Immature natural killer cell (primary cell): ENCODE data around the gene WDR53. TPM values are rescaled to one million over a fixed set of nuclear protein-coding genes. Genes with fewer than 3 reads are reported as not detected.
A peak's percentile ranks its signal among the peaks of the same experiment; 100 is the strongest.
"Not testable (repeated sequence)": the region's sequence is repeated elsewhere in the genome, so short reads cannot be mapped to it uniquely, and the experiment has no call there.

Experiments used
- DNase-seq, 3 donors: peaks; one replicate each; pipeline ENCODE4 v3.0.0; 2022; ENCODE audit warnings: mixed read lengths in 1 of 3
- H3K27ac Mint-ChIP-seq, 6 donors: one replicate each; pipeline ENCODE4 v1.8.0; 2020; ENCODE audit warnings: mixed read lengths in 6 of 6, mild to moderate bottlenecking in 5 of 6, inconsistent platforms in 4 of 6, moderate library complexity in 3 of 6
- H3K27me3 Mint-ChIP-seq, 3 donors: one replicate each; pipeline ENCODE4 v1.8.0; 2020 to 2021; ENCODE audit warnings: low read depth in 3 of 3, mild to moderate bottlenecking in 3 of 3, mixed read lengths in 3 of 3, moderate library complexity in 3 of 3, inconsistent platforms in 1 of 3
- H3K36me3 Mint-ChIP-seq, 3 donors: one replicate each; pipeline ENCODE4 v1.8.0; 2020; ENCODE audit warnings: mixed read lengths in 3 of 3, inconsistent platforms in 2 of 3, mild to moderate bottlenecking in 2 of 3
- H3K4me1 Mint-ChIP-seq, 2 donors: one replicate each; pipeline ENCODE4 v1.8.0; 2020; ENCODE audit warnings: inconsistent platforms in 2 of 2, mild to moderate bottlenecking in 2 of 2, mixed read lengths in 2 of 2, moderate library complexity in 1 of 2
- H3K4me3 Mint-ChIP-seq, 5 donors: one replicate each; pipeline ENCODE4 v1.8.0; 2020; ENCODE audit warnings: mild to moderate bottlenecking in 5 of 5, mixed read lengths in 5 of 5, inconsistent platforms in 3 of 5, moderate library complexity in 3 of 5
- H3K9me3 Mint-ChIP-seq, 6 donors: one replicate each; pipeline ENCODE4 v1.8.0; 2020; ENCODE audit warnings: mild to moderate bottlenecking in 6 of 6, mixed read lengths in 6 of 6, inconsistent platforms in 4 of 6, moderate library complexity in 3 of 6
- polyA plus RNA-seq, 3 donors: library from polyadenylated mRNA; unstranded; fragments of 300-500 nt; fragmentation: Illumina TruSeq; gene quantifications; one replicate each; pipeline ENCODE4 v1.2.3, GENCODE V29; 2021

The WDR53 gene
- 10 to 100 TPM; 11.2 to 28.6 (median 14.8) TPM for polyA plus RNA-seq

DNA sequence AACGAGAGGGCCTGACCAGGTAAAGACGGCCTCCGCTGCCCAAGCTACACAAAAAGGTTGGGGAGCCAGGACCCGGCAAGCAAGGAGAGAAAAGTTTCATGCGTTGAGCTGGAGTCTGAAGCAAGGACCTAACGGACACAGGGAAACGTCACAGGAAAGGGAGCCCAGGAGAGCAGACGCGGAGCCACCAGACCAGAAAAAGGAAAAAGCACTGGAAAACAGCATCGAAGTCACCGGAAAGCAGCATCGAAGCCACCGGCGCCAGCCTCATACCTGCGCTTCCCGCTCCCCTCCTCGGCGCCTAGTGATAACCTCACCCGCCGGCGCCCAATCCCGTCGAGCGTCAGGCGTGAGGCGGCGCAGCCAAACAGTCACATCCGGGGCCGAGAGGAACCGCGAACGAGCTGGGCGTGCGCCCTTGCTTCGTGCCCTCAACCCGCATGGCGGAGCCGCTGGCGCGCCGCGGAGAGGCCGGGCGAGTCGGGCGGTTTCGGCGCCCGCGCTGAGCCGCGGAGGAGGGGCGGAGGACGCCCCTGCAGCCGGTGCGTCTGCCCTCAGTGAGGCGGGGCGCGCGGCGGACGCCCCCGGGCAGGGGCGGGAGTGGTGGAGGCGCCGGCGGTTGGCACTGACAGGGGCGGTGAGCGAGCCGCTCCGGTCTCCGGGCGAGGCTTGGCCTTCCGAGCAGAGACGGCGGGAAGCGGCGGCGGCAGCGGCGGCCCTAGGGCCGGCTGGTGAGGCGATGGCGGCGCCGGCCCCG lies at the start of gene WDR53, which contains the start of gene FBXO45:
TSS of gene WDR53 (minus strand) at position 309 of the 757 bp plus-strand sequence. CDS start 7,079 bp downstream, outside the sequence.
TSS of gene FBXO45 (plus strand) at position 415 of the 757 bp plus-strand sequence. CDS start at position 740, 325 bp downstream.
- Mint-ChIP-seq H3K9me3 (no peaks in the 10 kb centered on the region), H3K27me3 (peaks cover 2 to 8% (median 3%) of the 10 kb centered on the region in 3 donors), H3K4me1 (peaks cover 31 to 41% of the 10 kb centered on the region in 2 donors), H3K4me3 (peak within 1 kb of the TSS; percentile 95 to 98 (median 96)), H3K27ac (peak within 1 kb of the TSS; percentile 90 to 98 (median 98)), H3K36me3 (no peaks in the 10 kb centered on the region)
- peak; percentile 95 to 96 (median 95) for DNase-seq

DNA sequence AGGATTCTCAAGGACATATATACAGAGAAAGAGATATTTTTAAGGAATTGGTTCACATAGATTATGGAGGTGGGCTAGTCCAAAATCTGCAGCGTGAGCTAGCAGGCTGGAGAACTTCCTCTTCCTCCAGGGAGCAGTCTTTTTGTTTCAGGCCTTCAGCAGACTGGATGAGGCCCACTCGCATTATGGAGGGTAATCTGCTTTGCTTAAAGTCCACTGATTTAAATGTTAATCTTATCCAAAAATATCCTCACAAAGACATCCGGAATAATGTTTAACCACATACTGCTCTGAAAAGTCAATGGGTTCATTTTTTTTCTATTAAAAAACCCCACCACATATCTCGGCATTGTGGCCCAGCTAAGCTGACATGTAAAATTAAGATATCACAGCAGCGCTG lies 48.9 kb upstream of the WDR53 start:
- H3K4me1 Mint-ChIP-seq, result peaks cover 24 to 37% of the 10 kb centered on the region in 2 donors
- H3K27me3 Mint-ChIP-seq, result peaks cover 2 to 3% (median 2%) of the 10 kb centered on the region in 3 donors
- DNase-seq, result no peak
- no peak overlapping the region for H3K4me3 Mint-ChIP-seq
- no peaks in the 10 kb centered on the region for H3K9me3 Mint-ChIP-seq
- H3K27ac Mint-ChIP-seq, result no peak overlapping the region
- no peaks in the 10 kb centered on the region for H3K36me3 Mint-ChIP-seq

DNA sequence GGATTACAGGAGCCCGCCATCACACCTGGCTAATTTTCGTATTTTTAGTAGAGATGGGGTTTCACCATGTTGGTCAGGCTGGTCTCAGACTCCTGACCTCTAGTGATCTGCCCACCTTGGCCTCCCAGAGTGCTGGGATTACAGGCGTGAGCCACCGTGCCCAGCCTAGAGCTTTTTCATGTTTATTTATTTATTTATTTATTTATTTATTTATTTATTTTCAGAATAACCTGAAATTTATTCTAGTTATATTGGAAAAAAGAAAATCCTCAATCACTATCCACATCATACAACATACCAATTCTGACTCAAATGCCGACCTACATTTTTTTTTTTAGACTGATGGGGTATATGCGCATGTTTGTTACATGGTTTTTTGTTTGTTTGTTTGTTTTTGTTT lies 46.9 kb upstream of the WDR53 start:
- not testable (repeated sequence) for DNase-seq, H3K27me3 Mint-ChIP-seq, H3K9me3 Mint-ChIP-seq, H3K27ac Mint-ChIP-seq, H3K4me3 Mint-ChIP-seq, H3K36me3 Mint-ChIP-seq
- peaks cover 38 to 51% of the 10 kb centered on the region in 2 donors for H3K4me1 Mint-ChIP-seq

DNA sequence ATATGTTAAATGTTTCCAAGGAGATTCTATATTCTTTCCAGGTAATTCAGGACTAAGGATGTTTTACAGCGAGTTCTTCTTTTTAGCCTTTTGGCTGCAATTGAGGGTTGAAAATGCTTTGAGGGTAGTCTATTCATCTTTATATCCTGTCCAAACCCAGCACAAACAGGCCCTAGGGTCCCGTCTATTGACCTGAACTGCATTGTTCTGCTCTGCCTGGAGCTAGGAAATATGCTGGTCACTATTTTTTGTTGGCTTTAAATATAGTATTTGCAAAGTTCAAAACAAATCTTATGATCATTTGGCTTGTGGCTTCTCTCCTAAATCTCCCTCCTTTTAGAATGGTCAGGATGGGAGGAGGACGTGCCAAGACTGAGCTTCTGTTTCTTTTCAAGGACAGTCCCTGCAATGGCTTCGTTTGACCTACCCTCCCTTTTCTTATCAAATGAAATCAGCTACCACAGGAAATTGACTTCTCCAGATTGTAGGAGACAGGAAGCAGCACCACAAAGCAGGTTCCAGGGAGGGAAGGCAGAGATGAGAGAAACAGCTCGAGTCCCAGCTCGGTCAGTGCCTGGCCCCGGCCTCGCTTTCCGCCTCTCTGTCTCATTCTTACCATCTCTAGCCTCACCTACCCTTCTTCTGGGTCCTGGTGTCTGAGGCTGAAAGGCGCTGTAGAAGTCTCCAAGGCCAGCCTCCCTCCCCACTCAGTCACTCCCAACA lies 43.6 kb upstream of the WDR53 start:
- Mint-ChIP-seq H3K27me3 (peaks cover 2 to 4% (median 3%) of the 10 kb centered on the region in 3 donors), H3K4me3 (peak overlapping the region; percentile 41 to 78 (median 65)), H3K36me3 (no peaks in the 10 kb centered on the region), H3K27ac (peak overlapping the region; percentile 43 to 85 (median 74)), H3K9me3 (no peaks in the 10 kb centered on the region), H3K4me1 (peaks cover 46 to 58% of the 10 kb centered on the region in 2 donors)
- no peak for DNase-seq

DNA sequence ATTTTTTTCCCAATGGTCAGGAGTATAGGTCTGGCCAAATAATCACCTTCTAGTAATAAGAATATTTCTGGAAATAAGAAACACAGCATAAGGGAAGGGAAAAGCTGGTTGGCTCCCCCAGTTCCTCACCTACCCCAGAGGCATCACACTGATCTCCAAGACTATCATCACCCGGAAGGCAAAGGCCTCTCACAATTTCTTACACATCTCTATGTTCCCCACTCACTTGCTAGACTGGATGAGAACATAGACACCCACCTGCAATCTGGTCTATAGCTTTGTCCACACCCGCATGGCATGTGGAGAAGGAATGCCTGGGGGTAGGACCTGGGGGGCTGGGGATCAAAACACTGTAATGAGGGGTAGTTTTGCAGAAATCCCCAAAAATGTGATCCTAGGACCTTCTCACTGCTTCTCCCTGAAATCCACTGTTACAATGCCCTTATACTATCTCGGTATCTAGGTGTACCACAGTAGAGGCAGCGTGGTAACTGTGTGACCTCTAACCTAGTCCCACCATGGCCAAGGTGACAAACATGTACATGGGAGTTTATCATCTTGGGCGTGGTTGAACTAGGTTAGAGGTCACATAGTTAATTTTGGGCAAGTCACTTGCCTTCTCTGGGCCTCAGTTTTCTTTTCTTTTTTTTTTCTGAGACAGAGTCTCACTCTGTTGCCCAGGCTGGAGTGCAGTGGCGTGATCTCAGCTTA lies 41.6 kb upstream of the WDR53 start:
- peak; percentile 49 to 70 (median 52) for DNase-seq
- H3K9me3 Mint-ChIP-seq, result no peaks in the 10 kb centered on the region
- peaks cover 2 to 4% (median 3%) of the 10 kb centered on the region in 3 donors for H3K27me3 Mint-ChIP-seq
- H3K4me1 Mint-ChIP-seq, result peaks cover 46 to 58% of the 10 kb centered on the region in 2 donors
- H3K4me3 Mint-ChIP-seq, result peak overlapping the region; percentile 58 to 79 (median 74)
- H3K27ac Mint-ChIP-seq, result peak overlapping the region; percentile 77 to 95 (median 92)
- no peaks in the 10 kb centered on the region for H3K36me3 Mint-ChIP-seq

GRCh38 chr3:196609343-196609775 lies 41.0 kb upstream of the WDR53 start:
- Mint-ChIP-seq H3K4me3 (peak overlapping the region; percentile 58 to 79 (median 74)), H3K9me3 (no peaks in the 10 kb centered on the region), H3K27ac (peak overlapping the region; percentile 77 to 95 (median 92)), H3K27me3 (peaks cover 2 to 4% (median 3%) of the 10 kb centered on the region in 3 donors), H3K36me3 (no peaks in the 10 kb centered on the region), H3K4me1 (peaks cover 46 to 58% of the 10 kb centered on the region in 2 donors)
- peak; percentile 86 to 89 (median 87) for DNase-seq

GRCh38 chr3:196608693-196609092 lies 40.3 kb upstream of the WDR53 start:
- no peak for DNase-seq
- Mint-ChIP-seq H3K27ac (peak overlapping the region in 3 of 6 donors; percentile 45 to 83 (median 53)), H3K4me1 (peaks cover 42 to 53% of the 10 kb centered on the region in 2 donors), H3K4me3 (peak overlapping the region in 1 of 5 donors; percentile 38), H3K36me3 (no peaks in the 10 kb centered on the region), H3K9me3 (no peaks in the 10 kb centered on the region), H3K27me3 (peaks cover 1 to 2% (median 2%) of the 10 kb centered on the region in 3 donors)

DNA sequence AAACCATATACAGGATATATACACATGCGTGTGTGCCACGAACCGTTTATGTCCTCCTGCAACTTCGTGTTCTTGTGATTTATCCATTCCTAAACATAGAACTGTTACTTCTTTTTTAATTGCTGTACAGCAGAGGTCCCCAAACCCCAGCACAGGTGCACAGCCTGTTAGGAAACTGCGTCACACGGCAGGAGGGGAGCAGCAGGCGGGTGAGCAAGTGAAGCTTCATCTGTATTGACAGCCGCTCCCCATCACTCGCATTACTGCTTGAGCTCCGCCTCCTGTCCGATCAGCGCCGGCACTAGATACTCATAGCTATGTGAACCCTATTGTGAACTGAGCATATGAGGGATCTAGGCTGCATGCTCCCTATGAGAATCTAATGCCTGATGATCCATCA lies 36.2 kb upstream of the WDR53 start:
- Mint-ChIP-seq H3K27ac (no peak overlapping the region), H3K4me3 (no peak overlapping the region), H3K36me3 (no peaks in the 10 kb centered on the region), H3K9me3 (no peaks in the 10 kb centered on the region), H3K27me3 (peaks cover 0 to 1% (median 0%) of the 10 kb centered on the region in 3 donors), H3K4me1 (peaks cover 5 to 11% of the 10 kb centered on the region in 2 donors)
- no peak for DNase-seq

GRCh38 chr3:196603683-196604082 lies 35.3 kb upstream of the WDR53 start:
- H3K27me3 Mint-ChIP-seq, result no peaks in the 10 kb centered on the region
- DNase-seq, result no peak
- no peak overlapping the region for H3K27ac Mint-ChIP-seq
- H3K36me3 Mint-ChIP-seq, result no peaks in the 10 kb centered on the region
- peaks cover 0 to 4% of the 10 kb centered on the region in 2 donors for H3K4me1 Mint-ChIP-seq
- no peaks in the 10 kb centered on the region for H3K9me3 Mint-ChIP-seq
- no peak overlapping the region for H3K4me3 Mint-ChIP-seq

DNA sequence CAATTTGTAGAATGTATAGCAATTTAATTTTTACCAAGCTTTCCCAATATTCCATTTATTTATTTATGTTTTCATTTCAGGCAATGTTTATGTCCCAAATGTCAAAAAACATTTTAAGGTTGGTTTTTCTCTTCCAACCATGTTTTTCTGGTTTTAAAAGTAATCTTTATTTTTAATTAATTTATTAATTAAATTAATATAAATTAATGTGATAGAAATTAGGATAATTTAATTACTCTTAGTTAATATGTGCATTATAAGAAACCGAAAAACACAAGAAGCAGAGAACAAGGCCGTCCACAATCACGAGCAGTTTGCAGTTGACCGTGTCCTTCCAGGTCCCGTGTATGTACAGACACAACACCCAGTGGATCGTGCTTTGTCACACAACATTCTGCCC lies 34.3 kb upstream of the WDR53 start:
- Mint-ChIP-seq H3K36me3 (no peaks in the 10 kb centered on the region), H3K4me1 (peaks cover 8 to 11% of the 10 kb centered on the region in 2 donors), H3K4me3 (no peak overlapping the region), H3K9me3 (no peaks in the 10 kb centered on the region), H3K27me3 (peaks cover 0 to 6% (median 0%) of the 10 kb centered on the region in 3 donors), H3K27ac (no peak overlapping the region)
- no peak for DNase-seq

- Mint-ChIP-seq H3K4me1 (peaks cover 8 to 12% of the 10 kb centered on the region in 2 donors), H3K27ac (no peak overlapping the region), H3K36me3 (no peaks in the 10 kb centered on the region), H3K27me3 (peaks cover 1 to 6% (median 2%) of the 10 kb centered on the region in 3 donors), H3K9me3 (no peaks in the 10 kb centered on the region), H3K4me3 (no peak overlapping the region)
- DNase-seq, result no peak
These were observed 32.0 kb upstream of the WDR53 start for GRCh38 chr3:196600359-196600758.

GRCh38 chr3:196599734-196600128 lies 31.4 kb upstream of the WDR53 start:
- Mint-ChIP-seq H3K4me3 (no peak overlapping the region), H3K36me3 (no peaks in the 10 kb centered on the region), H3K4me1 (peaks cover 8 to 12% of the 10 kb centered on the region in 2 donors), H3K9me3 (no peaks in the 10 kb centered on the region), H3K27me3 (peaks cover 2 to 6% (median 4%) of the 10 kb centered on the region in 3 donors), H3K27ac (no peak overlapping the region)
- DNase-seq, result no peak

DNA sequence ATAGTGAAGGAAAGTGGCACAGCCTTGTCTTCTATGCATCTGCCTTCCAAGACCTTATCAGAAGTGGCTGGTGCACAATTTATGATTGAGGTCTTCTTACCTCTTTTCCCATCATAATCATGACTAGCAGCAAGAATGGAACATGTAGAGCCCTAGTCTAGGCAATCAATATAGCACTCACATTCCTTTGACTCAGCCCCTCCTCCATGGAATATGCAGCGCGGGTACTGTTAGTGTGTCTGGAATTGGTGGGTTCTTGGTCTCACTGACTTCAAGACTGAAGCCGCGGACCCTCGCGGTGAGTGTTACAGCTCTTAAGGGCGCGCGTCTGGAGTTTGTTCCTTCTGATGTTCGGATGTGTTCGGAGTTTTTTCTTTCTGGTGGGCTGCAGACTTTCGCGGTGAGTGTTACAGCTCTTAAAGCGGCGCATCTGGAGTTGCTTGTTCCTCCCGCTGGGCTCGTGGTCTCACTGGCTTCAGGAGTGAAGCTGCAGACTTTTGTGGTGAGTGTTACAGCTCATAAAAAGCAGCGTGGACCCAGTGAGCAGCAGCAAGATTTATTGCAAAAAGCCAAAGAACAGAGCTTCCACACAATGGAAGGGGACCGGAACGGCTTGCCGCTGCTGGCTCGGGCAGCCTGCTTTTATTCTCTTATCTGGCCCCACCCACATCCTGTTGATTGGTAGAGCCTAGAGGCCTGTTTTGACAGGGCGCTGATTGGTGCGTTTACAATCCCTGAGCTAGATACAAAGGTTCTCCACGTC lies 29.8 kb upstream of the WDR53 start:
- H3K27me3 Mint-ChIP-seq, result not testable (repeated sequence)

More for the DNA sequence above, 29.8 kb upstream of the WDR53 start:
- not testable (repeated sequence) for H3K9me3 Mint-ChIP-seq, H3K36me3 Mint-ChIP-seq
- H3K4me3 Mint-ChIP-seq, result peak overlapping the region; percentile 74 to 91 (median 81)
- H3K27ac Mint-ChIP-seq, result peak overlapping the region in 2 of 6 donors; percentile 1 to 76
- DNase-seq, result peak in 2 of 3 donors; percentile 36 to 59
- peaks cover 8 to 12% of the 10 kb centered on the region in 2 donors for H3K4me1 Mint-ChIP-seq
